ENCODE results near the gene RHBDD1. TPM values are rescaled to one million over a fixed set of nuclear protein-coding genes. Genes with fewer than 3 reads are reported as not detected.

The RHBDD1 gene
- total RNA-seq, 2 donors from 2014 or later, result 40.1 to 43.3 TPM

DNA sequence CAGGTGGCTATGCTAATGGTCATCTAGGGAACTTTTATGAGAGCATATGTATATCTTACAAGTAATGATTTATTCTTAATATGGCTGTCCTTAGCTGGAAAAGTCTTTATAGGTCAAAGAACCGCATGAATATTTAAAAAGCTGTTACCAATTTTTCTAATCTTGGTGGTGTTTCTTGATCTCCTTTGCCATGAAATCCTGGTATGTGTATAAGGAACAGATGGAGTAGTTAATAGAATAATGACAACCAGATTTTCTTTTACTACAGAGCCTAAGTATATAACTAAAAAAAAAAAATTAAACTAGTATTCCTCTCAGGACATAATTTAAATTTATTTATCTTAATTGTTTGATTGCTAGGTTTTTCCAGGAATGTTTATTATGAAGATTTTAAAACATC is 74.5 kb downstream of the RHBDD1 start:
- Mint-ChIP-seq H3K36me3 (peaks cover 14% of the 10 kb centered on the region), H3K4me1 (ENCODE audit: low read depth in 2 of 2) (peaks cover 11 to 17% of the 10 kb centered on the region in 2 donors), H3K4me3 (no peak overlapping the region), H3K27ac (no peak overlapping the region), H3K9me3 (no peaks in the 10 kb centered on the region), H3K27me3 (no peaks in the 10 kb centered on the region)
- ATAC-seq, result no peak
- no peak for DNase-seq (ENCODE audit: low spot score)

DNA sequence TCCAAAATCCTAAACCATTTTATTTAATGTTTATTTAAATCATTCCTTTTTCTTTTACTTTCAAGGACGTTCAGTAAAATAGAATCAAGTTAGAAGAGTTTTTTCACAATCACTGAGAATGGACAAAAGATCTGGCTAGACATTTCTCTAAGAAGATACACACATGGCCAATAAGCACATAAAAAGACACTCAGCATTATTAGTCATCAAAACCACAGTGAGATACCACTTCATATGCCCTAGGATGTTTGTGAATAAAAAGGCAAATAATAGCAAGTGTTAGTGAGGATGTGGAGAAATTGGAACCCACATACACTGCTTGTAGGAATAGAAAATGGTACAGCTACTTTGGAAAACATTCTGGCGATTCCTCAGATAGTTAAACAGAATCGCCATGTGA is 76.1 kb downstream of the RHBDD1 start:
- no peaks in the 10 kb centered on the region for H3K27me3 Mint-ChIP-seq
- ATAC-seq, result peak in 1 of 2 donors; percentile 70
- no peak for DNase-seq (ENCODE audit: low spot score)
- H3K4me1 Mint-ChIP-seq (ENCODE audit: low read depth in 2 of 2), result peaks cover 0 to 5% of the 10 kb centered on the region in 2 donors
- H3K27ac Mint-ChIP-seq, result no peak overlapping the region
- H3K36me3 Mint-ChIP-seq, result peaks cover 14% of the 10 kb centered on the region
- no peak overlapping the region for H3K4me3 Mint-ChIP-seq
- H3K9me3 Mint-ChIP-seq, result no peaks in the 10 kb centered on the region

GRCh38 chr2:226913641-226914040 is 77.8 kb downstream of the RHBDD1 start:
- H3K9me3 Mint-ChIP-seq, result no peaks in the 10 kb centered on the region
- H3K27me3 Mint-ChIP-seq, result no peaks in the 10 kb centered on the region
- H3K27ac Mint-ChIP-seq, result no peak overlapping the region
- no peak for ATAC-seq
- peaks cover 14% of the 10 kb centered on the region for H3K36me3 Mint-ChIP-seq
- no peak overlapping the region for H3K4me3 Mint-ChIP-seq
- H3K4me1 Mint-ChIP-seq (ENCODE audit: low read depth in 2 of 2), result peaks cover 0 to 5% of the 10 kb centered on the region in 2 donors
- DNase-seq (ENCODE audit: low spot score), result no peak

DNA sequence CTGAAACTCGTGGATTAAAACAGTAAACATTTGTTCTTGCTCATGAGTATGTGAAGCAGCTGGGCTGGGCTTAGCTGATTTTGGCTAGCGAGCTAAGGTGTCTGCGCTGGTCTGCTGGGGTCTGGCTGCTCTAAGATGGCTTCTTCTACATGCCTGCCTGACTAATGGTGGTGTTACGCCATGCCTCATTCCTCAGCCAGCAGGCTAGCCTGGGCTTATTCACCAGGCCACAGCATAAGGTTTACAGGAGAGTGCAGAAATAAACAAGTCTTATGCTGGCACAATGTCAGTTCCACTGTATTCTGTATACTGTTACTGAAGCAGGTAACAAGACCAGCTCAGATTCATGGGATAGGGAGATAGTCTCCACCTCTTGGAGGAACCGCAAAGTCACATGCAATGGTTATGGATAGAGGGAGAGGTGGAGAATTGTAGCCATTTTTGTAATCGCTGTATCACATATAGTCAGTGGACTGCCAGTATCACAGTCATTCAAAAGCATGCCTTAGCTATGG is 80.0 kb downstream of the RHBDD1 start:
- Mint-ChIP-seq H3K4me3 (no peak overlapping the region), H3K9me3 (no peaks in the 10 kb centered on the region), H3K4me1 (ENCODE audit: low read depth in 2 of 2) (peaks cover 0 to 8% of the 10 kb centered on the region in 2 donors), H3K27ac (no peak overlapping the region), H3K36me3 (peaks cover 14% of the 10 kb centered on the region), H3K27me3 (no peaks in the 10 kb centered on the region)
- peak in 1 of 2 donors; percentile 45 for ATAC-seq
- DNase-seq (ENCODE audit: low spot score), result no peak

GRCh38 chr2:226916669-226917068 is 80.8 kb downstream of the RHBDD1 start:
- Mint-ChIP-seq H3K27me3 (no peaks in the 10 kb centered on the region), H3K4me1 (ENCODE audit: low read depth in 2 of 2) (peaks cover 0 to 8% of the 10 kb centered on the region in 2 donors), H3K36me3 (peaks cover 20% of the 10 kb centered on the region), H3K4me3 (no peak overlapping the region), H3K9me3 (peaks cover 4% of the 10 kb centered on the region), H3K27ac (no peak overlapping the region)
- ATAC-seq (no peak), DNase-seq (ENCODE audit: low spot score) (no peak)

GRCh38 chr2:226932443-226932842 is 96.6 kb downstream of the RHBDD1 start:
- H3K36me3 Mint-ChIP-seq, result peaks cover 8% of the 10 kb centered on the region
- ATAC-seq, result no peak

DNA sequence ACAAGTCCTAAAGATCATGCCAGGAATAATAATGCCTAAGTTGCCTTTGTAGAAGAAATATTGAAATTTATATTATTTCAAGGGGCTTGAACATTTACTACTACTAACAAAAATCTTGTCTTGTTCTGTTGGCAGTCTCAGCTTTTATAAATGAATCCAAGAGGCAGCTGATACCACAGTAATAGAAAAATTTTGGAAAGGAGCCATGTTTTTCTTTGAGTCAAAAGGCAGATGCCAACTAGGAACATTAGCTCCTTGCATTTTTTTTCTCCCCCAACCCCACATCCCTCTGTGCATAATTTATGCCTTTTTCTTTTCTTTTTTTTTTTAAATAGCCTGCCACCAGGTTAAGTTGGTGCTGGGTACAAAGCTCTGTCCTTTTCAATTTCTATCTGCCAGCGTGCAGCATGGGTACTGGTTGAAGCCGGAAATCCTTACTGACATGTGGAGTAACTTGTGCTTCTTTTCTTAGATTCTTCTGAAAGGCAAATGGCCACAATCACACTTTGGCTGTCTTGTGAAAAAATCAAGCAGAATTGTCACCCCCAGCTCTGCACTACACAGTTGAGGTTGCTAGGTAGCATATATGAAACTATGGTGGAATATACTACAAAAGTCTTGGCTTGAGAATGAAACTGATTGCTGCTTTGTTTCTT is 98.8 kb downstream of the RHBDD1 start:
- no peak overlapping the region for H3K4me3 Mint-ChIP-seq

More at GRCh38 chr2:226932443-226932842, 96.6 kb downstream of the RHBDD1 start:
- Mint-ChIP-seq H3K4me3 (no peak overlapping the region), H3K27ac (no peak overlapping the region), H3K4me1 (ENCODE audit: low read depth in 2 of 2) (peaks cover 5 to 6% of the 10 kb centered on the region in 2 donors), H3K9me3 (peaks cover 7% of the 10 kb centered on the region), H3K27me3 (no peaks in the 10 kb centered on the region)
- no peak for DNase-seq (ENCODE audit: low spot score)

DNA sequence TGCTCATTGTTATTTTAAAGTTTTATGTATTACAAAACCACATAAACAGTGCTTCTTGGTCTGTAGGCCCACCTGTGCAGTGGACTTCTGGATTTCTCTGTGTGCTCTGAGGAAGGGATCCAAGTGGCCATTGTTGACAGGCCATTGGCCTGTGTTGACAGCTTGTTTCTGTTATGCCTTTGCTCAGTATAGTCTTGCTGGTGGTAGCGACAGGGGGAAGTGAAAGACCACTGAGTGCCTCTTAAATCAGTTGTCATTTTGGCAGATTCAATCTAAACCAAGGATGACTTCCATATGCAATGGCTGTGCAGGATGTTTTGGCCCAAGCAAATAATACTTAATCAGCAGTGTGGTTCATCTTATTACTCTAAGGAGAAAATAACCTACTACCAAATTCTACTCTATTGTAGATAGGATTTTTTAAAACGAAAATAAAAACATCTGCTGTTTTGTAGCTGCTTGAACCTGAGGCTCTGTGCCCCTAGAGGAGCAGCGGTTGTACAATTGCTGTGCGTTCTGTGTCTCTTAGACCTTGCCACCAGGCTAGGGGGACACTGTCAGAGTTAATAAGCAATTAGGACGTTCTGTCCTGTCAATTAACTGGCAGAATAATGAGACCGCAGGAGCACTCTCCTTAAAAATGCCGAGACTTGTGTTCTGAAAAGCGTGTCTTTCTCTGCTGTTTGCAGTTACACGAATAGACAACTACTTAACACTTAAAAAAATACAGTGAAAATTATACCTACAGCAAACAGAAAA is 108.2 kb downstream of the RHBDD1 start:
- ATAC-seq, result no peak
- peaks cover 6% of the 10 kb centered on the region for H3K9me3 Mint-ChIP-seq
- H3K27me3 Mint-ChIP-seq, result no peaks in the 10 kb centered on the region

More for the DNA sequence above, 98.8 kb downstream of the RHBDD1 start:
- Mint-ChIP-seq H3K36me3 (peaks cover 14% of the 10 kb centered on the region), H3K27me3 (no peaks in the 10 kb centered on the region), H3K27ac (no peak overlapping the region), H3K4me1 (ENCODE audit: low read depth in 2 of 2) (peaks cover 6 to 9% of the 10 kb centered on the region in 2 donors), H3K9me3 (no peaks in the 10 kb centered on the region)
- ATAC-seq (peak; percentile 15 to 43), DNase-seq (ENCODE audit: low spot score) (no peak)

DNA sequence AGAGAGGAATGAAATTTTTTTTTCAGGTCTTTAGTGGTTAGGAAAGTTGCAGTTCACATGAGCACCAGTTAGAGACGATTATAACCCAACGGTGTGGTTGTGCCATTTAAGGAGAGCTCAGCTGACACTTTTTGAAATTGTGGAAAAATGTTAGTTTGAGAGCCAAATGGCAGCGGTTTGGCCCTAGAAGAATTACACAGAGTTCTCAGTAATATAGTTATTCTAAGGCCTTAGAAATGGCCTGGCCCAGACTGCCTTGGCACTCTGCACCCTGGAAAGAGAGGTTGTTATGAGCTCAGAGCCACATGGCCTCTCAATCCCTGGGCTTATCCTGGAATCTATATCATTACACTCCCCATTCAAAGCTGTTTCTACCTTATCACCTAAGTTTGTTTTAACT is 117.4 kb downstream of the RHBDD1 start:
- no peak for ATAC-seq
- Mint-ChIP-seq H3K4me3 (no peak overlapping the region), H3K27ac (no peak overlapping the region), H3K9me3 (no peaks in the 10 kb centered on the region), H3K27me3 (no peaks in the 10 kb centered on the region), H3K36me3 (peaks cover 9% of the 10 kb centered on the region), H3K4me1 (ENCODE audit: low read depth in 2 of 2) (peaks cover 0 to 4% of the 10 kb centered on the region in 2 donors)
- no peak for DNase-seq (ENCODE audit: low spot score)

More for the DNA sequence above, 108.2 kb downstream of the RHBDD1 start:
- H3K4me3 Mint-ChIP-seq, result no peak overlapping the region
- no peak overlapping the region for H3K27ac Mint-ChIP-seq
- no peak for DNase-seq (ENCODE audit: low spot score)
- peaks cover 21% of the 10 kb centered on the region for H3K36me3 Mint-ChIP-seq
- peaks cover 0 to 5% of the 10 kb centered on the region in 2 donors for H3K4me1 Mint-ChIP-seq (ENCODE audit: low read depth in 2 of 2)

DNA sequence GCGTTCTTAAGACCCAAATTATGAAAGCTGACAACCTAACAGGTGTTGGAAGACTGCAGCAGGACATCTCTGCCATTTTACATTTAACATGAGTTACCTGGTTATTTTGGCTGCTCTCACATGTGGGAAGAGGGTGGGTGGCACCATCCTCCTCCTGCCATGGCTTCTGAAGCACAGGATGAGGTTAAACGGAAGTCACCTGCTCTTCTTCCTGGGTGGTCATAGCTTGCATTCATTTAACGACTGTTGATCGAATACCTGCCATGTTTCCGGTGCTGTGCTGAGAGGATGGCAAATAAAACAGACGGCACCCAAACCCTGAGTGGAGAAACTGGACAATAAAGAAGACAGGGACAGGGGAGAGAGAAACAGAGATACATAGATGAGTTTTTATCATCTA is 118.0 kb downstream of the RHBDD1 start:
- Mint-ChIP-seq H3K27ac (no peak overlapping the region), H3K4me3 (no peak overlapping the region), H3K4me1 (ENCODE audit: low read depth in 2 of 2) (peaks cover 0 to 4% of the 10 kb centered on the region in 2 donors), H3K27me3 (no peaks in the 10 kb centered on the region), H3K36me3 (peaks cover 11% of the 10 kb centered on the region), H3K9me3 (no peaks in the 10 kb centered on the region)
- ATAC-seq (no peak), DNase-seq (ENCODE audit: low spot score) (no peak)

DNA sequence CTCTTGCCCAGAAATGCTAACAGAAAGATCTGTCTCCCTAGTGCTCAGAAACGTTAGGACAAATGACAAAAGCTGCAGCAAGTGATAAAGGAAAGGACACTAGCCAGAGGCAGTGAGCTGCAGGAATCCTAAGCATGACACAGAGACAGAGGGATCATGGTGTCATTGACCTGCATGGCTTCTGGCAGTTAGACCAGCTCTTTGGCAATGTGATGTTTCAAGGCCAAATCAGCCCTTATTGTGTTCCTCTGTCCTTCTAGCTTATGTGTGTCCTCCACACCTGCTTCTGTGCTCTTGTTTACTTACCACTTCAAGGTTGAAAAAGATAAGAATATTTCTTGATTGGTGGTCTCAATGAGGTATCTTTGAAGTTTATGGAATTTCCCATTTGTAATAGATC is 120.8 kb downstream of the RHBDD1 start:
- no peaks in the 10 kb centered on the region for H3K9me3 Mint-ChIP-seq
- no peak overlapping the region for H3K4me3 Mint-ChIP-seq
- peaks cover 11% of the 10 kb centered on the region for H3K36me3 Mint-ChIP-seq
- no peaks in the 10 kb centered on the region for H3K27me3 Mint-ChIP-seq
- ATAC-seq (no peak), DNase-seq (ENCODE audit: low spot score) (no peak)
- H3K27ac Mint-ChIP-seq, result no peak overlapping the region
- no peaks in the 10 kb centered on the region for H3K4me1 Mint-ChIP-seq (ENCODE audit: low read depth in 2 of 2)

- Mint-ChIP-seq H3K9me3 (no peaks in the 10 kb centered on the region), H3K4me3 (no peak overlapping the region), H3K27me3 (no peaks in the 10 kb centered on the region), H3K4me1 (ENCODE audit: low read depth in 2 of 2) (no peaks in the 10 kb centered on the region), H3K27ac (no peak overlapping the region), H3K36me3 (peaks cover 11% of the 10 kb centered on the region)
- ATAC-seq (no peak), DNase-seq (ENCODE audit: low spot score) (no peak)
Measured at GRCh38 chr2:226959418-226959817, 123.6 kb downstream of the RHBDD1 start.

DNA sequence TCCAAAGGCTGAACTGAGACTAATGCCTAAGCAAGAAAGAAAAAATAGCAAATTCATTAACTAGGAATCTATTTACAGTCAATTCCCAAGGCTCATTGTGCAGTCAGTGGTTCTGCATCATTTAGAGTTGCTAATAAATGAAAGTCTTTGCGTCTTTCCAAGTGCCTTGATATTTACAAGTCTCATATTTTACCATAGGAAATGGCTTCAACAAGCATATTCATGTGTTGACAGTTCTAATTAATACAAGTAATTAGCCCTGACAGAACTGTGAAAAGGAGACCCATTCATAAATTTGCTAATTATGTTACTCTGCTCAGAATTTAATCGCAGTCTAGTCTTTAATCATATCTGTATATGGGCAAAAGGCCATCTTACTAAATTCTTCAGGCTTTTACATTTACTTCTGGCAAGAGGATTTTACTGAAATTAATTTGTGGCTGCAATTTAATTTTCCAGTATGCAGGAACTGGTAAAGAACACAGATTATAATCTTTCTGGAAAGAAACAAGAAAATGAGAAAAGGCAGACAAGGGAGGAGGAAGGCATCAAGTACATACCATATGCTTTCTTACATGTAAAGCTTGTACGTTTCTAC is 126.4 kb downstream of the RHBDD1 start:
- H3K9me3 Mint-ChIP-seq, result no peaks in the 10 kb centered on the region
- no peak for DNase-seq (ENCODE audit: low spot score)
- no peak overlapping the region for H3K27ac Mint-ChIP-seq
- no peak for ATAC-seq
- H3K27me3 Mint-ChIP-seq, result no peaks in the 10 kb centered on the region
- no peaks in the 10 kb centered on the region for H3K4me1 Mint-ChIP-seq (ENCODE audit: low read depth in 2 of 2)
- H3K36me3 Mint-ChIP-seq, result peaks cover 9% of the 10 kb centered on the region
- H3K4me3 Mint-ChIP-seq, result no peak overlapping the region

DNA sequence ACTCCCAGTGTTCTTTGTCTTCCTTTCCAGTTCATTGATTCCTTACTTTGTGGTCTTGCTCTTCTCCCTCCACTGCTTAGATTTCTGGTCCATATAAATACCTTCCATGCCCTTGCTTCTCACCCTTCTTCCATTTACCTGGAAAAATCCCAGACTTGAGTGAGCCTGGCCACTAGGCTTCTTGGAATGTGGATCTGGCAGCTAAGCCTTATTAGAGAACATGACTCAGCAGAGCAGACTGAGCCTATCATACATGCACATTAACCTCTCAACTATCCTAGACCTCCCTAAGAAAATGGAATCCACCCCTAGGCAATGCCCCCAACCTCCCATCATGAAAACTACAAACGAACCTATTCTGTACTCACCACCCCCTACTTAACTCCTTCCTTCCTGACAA is 127.7 kb downstream of the RHBDD1 start:
- H3K4me1 Mint-ChIP-seq (ENCODE audit: low read depth in 2 of 2), result no peaks in the 10 kb centered on the region
- H3K27ac Mint-ChIP-seq, result no peak overlapping the region
- H3K9me3 Mint-ChIP-seq, result no peaks in the 10 kb centered on the region
- H3K36me3 Mint-ChIP-seq, result no peaks in the 10 kb centered on the region
- no peak for ATAC-seq
- H3K4me3 Mint-ChIP-seq, result no peak overlapping the region
- H3K27me3 Mint-ChIP-seq, result no peaks in the 10 kb centered on the region
- DNase-seq (ENCODE audit: low spot score), result no peak
